ENCODE measurements around the gene FRY. TPM values are rescaled to one million over a fixed set of nuclear protein-coding genes. Genes with fewer than 3 reads are reported as not detected.

FRY gene
- total RNA-seq, 1 donor from 2014 or later = 83.6 TPM

DNA sequence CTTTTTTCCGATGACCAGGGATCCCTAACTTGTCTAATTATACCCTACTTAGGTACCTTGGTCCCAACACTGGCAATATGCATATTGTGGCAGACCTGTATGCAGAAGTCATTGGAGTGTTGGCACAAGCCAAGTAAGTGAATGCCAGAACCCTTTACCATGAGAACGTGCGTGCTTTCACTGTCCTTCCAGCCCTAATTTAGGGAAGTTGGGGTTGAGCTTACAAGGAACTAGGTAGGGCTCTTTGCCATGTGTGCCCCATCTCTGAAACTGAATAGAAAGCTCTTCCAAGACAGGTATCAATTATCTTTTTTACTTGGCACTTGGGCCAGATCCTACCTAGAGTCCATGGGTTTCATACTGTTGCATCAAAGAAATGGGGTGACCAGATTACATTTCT lies 93.2 kb downstream of the FRY start:
- Mint-ChIP-seq H3K27me3 (ENCODE audit: unreplicated experiment) (no peaks in the 10 kb centered on the region), H3K9me3 (ENCODE audit: unreplicated experiment) (peaks cover 7% of the 10 kb centered on the region), H3K4me3 (ENCODE audit: unreplicated experiment) (no peak overlapping the region), H3K36me3 (ENCODE audit: unreplicated experiment) (peaks cover 28% of the 10 kb centered on the region), H3K27ac (ENCODE audit: unreplicated experiment) (no peak overlapping the region), H3K4me1 (ENCODE audit: low read depth, unreplicated experiment) (no peaks in the 10 kb centered on the region)
- DNase-seq = no peak
- no peak for TF ChIP-seq CTCF (IDR thresholded peaks at IDR 0.05; ENCODE audit: partially characterized antibody, unreplicated experiment)

- no peak overlapping the region for H3K4me3 Mint-ChIP-seq (ENCODE audit: unreplicated experiment)
- no peaks in the 10 kb centered on the region for H3K27me3 Mint-ChIP-seq (ENCODE audit: unreplicated experiment)
- peaks cover 7% of the 10 kb centered on the region for H3K9me3 Mint-ChIP-seq (ENCODE audit: unreplicated experiment)
- TF ChIP-seq CTCF (IDR thresholded peaks at IDR 0.05; ENCODE audit: partially characterized antibody, unreplicated experiment) = no peak
- peaks cover 28% of the 10 kb centered on the region for H3K36me3 Mint-ChIP-seq (ENCODE audit: unreplicated experiment)
- no peak for DNase-seq
- no peak overlapping the region for H3K27ac Mint-ChIP-seq (ENCODE audit: unreplicated experiment)
- H3K4me1 Mint-ChIP-seq (ENCODE audit: low read depth, unreplicated experiment) = no peaks in the 10 kb centered on the region
Observed at GRCh38 chr13:32125221-32125689, 93.7 kb downstream of the FRY start.

DNA sequence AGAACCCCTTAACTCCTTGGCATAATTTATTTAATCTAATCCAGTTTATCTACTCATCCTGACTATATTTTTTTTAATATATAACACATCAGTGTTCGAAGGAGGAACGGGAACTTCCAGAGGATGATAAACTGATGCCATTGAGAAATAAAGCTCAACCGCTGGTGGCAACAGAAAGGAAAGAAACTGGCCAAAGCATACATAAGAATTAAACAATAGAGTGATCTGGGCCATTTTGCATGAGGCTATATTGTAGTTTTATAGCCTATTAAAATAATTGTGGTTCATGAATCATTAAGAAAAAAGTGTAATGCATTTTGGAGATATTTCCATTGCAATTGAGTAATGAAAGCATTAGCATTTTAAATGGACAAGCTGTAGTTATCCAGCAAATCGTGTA lies 94.2 kb downstream of the FRY start:
- no peak for DNase-seq
- Mint-ChIP-seq H3K4me3 (ENCODE audit: unreplicated experiment) (no peak overlapping the region), H3K36me3 (ENCODE audit: unreplicated experiment) (peaks cover 28% of the 10 kb centered on the region), H3K27me3 (ENCODE audit: unreplicated experiment) (no peaks in the 10 kb centered on the region), H3K27ac (ENCODE audit: unreplicated experiment) (no peak overlapping the region), H3K4me1 (ENCODE audit: low read depth, unreplicated experiment) (no peaks in the 10 kb centered on the region), H3K9me3 (ENCODE audit: unreplicated experiment) (peaks cover 7% of the 10 kb centered on the region)
- TF ChIP-seq CTCF (IDR thresholded peaks at IDR 0.05; ENCODE audit: partially characterized antibody, unreplicated experiment) = no peak

DNA sequence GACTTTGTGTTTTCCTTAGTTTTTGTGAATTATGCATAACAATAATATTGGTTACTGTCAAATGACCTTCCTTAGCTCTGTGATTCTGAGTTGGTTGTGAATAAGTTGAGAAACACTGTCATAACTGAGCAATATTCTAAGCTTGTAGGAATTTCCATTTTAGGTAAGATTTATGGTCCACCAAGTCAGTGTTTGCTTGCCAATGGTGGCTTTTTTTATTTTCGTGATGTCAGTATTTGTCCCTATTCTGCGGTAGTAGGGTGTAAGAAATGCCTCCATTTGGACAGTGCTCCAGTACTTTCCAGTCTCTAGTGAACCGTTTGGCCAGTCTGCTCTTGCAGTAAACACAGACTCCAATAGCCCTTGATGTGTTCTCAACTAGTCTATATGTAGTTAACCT lies 94.7 kb downstream of the FRY start:
- no peak for TF ChIP-seq CTCF (IDR thresholded peaks at IDR 0.05; ENCODE audit: partially characterized antibody, unreplicated experiment)
- no peak overlapping the region for H3K4me3 Mint-ChIP-seq (ENCODE audit: unreplicated experiment)
- no peaks in the 10 kb centered on the region for H3K27me3 Mint-ChIP-seq (ENCODE audit: unreplicated experiment)
- H3K4me1 Mint-ChIP-seq (ENCODE audit: low read depth, unreplicated experiment) = no peaks in the 10 kb centered on the region
- no peak overlapping the region for H3K27ac Mint-ChIP-seq (ENCODE audit: unreplicated experiment)
- peaks cover 23% of the 10 kb centered on the region for H3K36me3 Mint-ChIP-seq (ENCODE audit: unreplicated experiment)
- DNase-seq = no peak
- H3K9me3 Mint-ChIP-seq (ENCODE audit: unreplicated experiment) = peaks cover 7% of the 10 kb centered on the region

GRCh38 chr13:32126756-32127155 lies 95.2 kb downstream of the FRY start:
- Mint-ChIP-seq H3K9me3 (ENCODE audit: unreplicated experiment) (peaks cover 7% of the 10 kb centered on the region), H3K27ac (ENCODE audit: unreplicated experiment) (no peak overlapping the region), H3K27me3 (ENCODE audit: unreplicated experiment) (no peaks in the 10 kb centered on the region), H3K4me3 (ENCODE audit: unreplicated experiment) (no peak overlapping the region), H3K4me1 (ENCODE audit: low read depth, unreplicated experiment) (no peaks in the 10 kb centered on the region), H3K36me3 (ENCODE audit: unreplicated experiment) (peaks cover 18% of the 10 kb centered on the region)
- no peak for TF ChIP-seq CTCF (IDR thresholded peaks at IDR 0.05; ENCODE audit: partially characterized antibody, unreplicated experiment)
- no peak for DNase-seq
